Suppressor macrophage (primary cell): ENCODE data around the gene DCLK3.

Experiments used
- DNase-seq, 4 experiments: peaks; one replicate each; pipeline ENCODE4 v3.0.0-alpha.2; 2020 to 2022

DCLK3 gene

DNA sequence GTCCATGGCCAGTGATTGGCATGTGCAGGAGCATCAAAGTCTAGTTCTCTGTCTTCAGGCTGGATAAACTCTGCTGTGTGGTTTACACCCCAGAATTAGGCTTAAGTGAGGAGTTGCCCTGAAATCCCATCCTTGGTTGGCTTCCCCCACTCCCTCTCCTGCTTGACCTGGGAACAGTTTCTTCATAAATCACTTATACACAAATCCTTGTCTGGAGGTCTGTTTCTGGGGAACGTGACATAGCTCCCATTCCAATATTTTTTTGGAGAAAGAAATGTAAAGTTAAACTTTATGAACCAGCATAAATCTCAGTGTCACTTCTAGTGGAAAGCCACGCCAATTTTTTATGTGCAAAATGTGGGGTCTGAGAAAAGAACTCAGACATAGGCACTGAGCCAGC lies 98.2 kb downstream of the DCLK3 start:
- no peak for DNase-seq

DNA sequence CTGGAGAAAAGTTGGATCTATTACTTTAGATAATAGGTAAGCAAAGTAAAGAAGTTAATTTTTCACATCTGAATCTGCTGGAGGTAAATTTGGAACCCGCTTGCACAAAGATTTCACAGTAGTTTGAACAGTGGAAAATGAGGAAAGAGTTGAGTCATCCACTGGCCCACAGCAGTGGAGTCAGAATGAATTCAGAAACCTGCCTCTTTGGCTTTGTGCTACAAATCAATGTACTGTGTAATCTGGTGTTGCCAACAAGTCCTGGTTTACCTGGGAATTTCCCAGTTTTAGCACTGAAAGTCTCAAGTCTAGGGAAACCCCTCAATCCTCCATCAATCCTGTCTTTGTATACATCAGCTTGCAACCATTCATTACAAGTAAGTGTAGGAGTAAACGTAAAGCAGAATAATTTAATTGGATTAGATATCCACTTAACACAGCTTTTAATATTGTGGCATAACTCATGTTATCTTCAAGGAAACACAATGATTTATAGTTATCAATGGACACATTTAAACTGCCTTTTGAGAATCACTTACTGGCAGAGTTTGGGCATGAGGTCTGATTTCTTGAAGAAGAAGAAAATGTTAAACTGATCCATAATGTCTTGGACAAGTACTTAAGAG lies 100.6 kb downstream of the DCLK3 start:
- peak in 1 of 4 experiments; percentile 3 for DNase-seq

DNA sequence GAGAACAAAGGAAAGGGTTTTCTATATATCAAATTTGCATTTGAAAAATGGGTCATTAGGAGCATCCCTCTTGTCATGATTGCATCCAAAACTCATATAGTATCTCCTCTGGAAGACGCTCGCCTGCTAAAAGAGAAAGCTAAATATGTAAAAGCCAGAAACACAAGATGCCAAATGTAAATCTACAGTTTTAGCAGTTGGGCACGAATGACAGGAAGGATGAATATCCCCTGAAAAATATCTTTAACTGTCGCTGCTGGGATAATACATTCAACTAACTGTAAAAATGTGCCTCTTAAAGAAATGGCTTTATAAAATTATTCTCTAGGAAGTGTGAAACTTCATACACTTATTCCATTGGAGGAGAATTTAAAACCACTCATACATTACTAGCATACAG lies 101.7 kb downstream of the DCLK3 start:
- DNase-seq = no peak
